Fibroblast of the aortic adventitia (primary cell): Measurements from ENCODE around the gene INAVA. TPM values are rescaled to one million over a fixed set of nuclear protein-coding genes. Genes with fewer than 3 reads are reported as not detected.
"Not testable (repeated sequence)": the region's sequence is repeated elsewhere in the genome, so short reads cannot be mapped to it uniquely, and the experiment has no call there.

Experiments
- DNase-seq: peaks from one replicate; pipeline ENCODE4 v3.0.0-alpha.2; 2010; ENCODE audit warnings: low read depth
- H3K4me3 ChIP-seq: 2 replicates; pipeline ENCODE4 v1.5.1; 2011; ENCODE audit warnings: low read depth, mild to moderate bottlenecking, control low read depth, low read length, moderate library complexity
- CTCF ChIP-seq: IDR thresholded peaks from 2 replicates; pipeline ENCODE4 v1.5.1; 2011; ENCODE audit warnings: mild to moderate bottlenecking, low read length, control low read depth, inconsistent platforms; ENCODE audit not compliant: insufficient read depth
- total RNA-seq: library from RNA; depleted of rRNA; stranded (reverse); fragments of >200 nt; gene quantifications from 2 replicates; pipeline ENCODE4 v1.2.3, GENCODE V29; 2012; ENCODE audit warnings: low replicate concordance

INAVA gene
- total RNA-seq, 1 donor, result not detected

- no peak for DNase-seq
- H3K4me3 ChIP-seq, result no peak overlapping the region
- TF ChIP-seq CTCF, result no peak
Measured at GRCh38 chr1:200906491-200906890, 11.8 kb downstream of the INAVA start.

DNA sequence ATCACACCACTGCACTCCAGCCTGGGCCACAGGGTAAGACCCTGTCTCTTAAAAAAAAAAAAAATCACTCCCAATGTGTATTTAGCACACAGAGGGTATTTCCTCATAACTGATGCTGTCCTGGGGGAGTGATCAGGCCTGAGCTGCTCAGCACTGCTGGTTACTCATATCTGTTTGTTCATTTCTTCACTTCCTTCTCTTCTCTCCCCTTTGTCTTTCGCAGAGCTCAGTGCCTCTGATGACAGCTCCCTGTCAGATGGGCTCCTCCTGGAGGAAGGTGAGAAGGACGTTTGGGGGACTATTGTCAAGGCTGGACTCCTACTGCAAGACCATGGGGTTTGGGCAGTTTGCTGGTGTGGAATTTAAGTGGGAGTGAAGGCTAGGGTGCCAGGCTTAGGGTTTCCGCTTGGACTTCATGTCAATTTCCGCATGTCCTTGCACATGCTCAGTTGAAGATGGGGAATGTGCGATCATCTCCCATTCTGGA lies 13.0 kb downstream of the INAVA start:
- DNase-seq, result no peak
- TF ChIP-seq CTCF, result no peak

DNA sequence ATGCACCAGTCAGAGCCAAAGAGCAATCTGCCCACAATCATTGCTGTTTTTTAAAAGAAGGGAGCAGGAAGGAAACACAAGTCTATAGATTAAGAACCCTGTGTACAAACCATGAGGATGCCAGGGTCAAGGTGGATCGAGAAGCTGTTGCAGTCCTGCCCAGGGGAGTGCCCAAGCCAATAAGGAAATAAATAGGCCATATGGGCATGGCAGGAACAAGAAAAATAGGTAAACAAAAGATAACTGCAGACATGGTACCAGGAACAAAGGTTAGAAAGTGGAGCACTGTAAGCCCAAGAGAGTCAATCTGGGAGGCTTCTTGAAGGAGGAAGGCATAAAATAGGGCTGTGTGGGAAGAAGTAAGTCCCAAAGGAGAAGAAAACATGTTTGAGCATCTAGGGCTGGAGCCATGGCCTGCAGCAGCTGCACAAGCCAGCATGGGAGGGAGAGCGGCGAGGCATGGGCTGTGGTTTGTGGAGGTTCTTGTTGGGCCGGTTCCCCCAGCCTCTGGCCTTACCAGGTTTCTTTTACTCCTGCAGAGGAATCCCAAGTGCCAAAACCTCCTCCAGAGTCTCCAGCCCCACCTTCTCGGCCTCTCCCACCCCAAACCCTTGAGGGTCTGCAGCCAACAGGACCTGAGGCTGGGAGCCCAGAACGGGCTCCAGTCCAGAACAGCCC lies 13.6 kb downstream of the INAVA start:
- no peak for TF ChIP-seq CTCF
- DNase-seq, result no peak

More for the DNA sequence above, 13.0 kb downstream of the INAVA start:
- no peak overlapping the region for H3K4me3 ChIP-seq

GRCh38 chr1:200909071-200909470 lies 14.4 kb downstream of the INAVA start:
- no peak for TF ChIP-seq CTCF
- no peak for DNase-seq
- no peak overlapping the region for H3K4me3 ChIP-seq

More for the DNA sequence above, 13.6 kb downstream of the INAVA start:
- H3K4me3 ChIP-seq, result no peak overlapping the region

- H3K4me3 ChIP-seq, result no peak overlapping the region
- TF ChIP-seq CTCF, result no peak
- DNase-seq, result no peak
Measured at GRCh38 chr1:200909757-200910239, 15.1 kb downstream of the INAVA start.

DNA sequence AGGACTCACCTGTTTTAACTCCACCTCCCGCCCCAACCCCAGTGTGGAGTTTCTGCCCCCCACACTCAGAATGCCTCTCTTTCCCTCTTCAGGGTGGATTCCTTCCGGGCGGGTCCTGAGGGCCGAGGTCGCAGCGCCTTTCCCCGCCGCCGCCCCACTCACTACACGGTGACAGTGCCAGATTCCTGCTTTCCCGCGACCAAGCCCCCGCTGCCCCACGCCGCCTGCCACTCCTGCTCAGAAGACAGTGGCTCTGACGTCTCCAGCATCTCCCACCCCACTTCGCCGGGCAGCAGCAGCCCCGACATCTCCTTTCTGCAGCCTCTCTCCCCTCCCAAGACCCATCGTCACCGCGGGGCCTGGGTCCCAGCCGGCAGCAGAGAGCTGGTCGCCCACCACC lies 16.7 kb downstream of the INAVA start:
- DNase-seq, result no peak
- TF ChIP-seq CTCF, result no peak
- H3K4me3 ChIP-seq, result no peak overlapping the region

DNA sequence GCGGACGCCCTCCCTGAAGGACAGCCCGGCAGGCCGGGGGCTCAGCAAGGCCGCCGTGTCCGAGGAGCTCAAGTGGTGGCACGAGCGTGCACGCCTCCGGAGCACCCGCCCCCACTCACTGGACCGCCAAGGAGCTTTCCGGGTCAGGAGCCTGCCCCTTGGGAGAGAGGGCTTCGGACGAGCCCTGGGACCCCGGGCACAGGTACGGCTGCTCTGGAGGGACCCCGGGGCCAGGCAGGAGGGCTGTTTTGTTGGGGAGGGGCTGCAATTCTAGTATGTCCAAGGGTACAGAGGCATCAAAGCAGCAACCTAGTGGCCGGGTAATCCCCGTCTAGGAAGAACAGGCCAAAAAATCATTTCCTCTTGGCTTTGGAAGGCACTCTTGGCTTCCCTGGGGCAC lies 17.2 kb downstream of the INAVA start:
- not testable (repeated sequence) for DNase-seq, H3K4me3 ChIP-seq
